K562 (cell line): Measurements from ENCODE around the gene PCBD2. TPM values are rescaled to one million over a fixed set of nuclear protein-coding genes. Genes with fewer than 3 reads are reported as not detected.

Experiments
- ATAC-seq: fragments of 200-7000 bp; cut with Tn5 transposase; 3 replicates; pipeline ENCODE4 v1.9.1; 2020; ENCODE audit warnings: moderate library complexity
- BruUV-seq: library from RNA; stranded (reverse); fragments of 400-500 nt; replicated peaks from 2 replicates; lab custom pipeline; 2021; lab: Mats Ljungman, UMichigan
- CTCF ChIA-PET: fragments of 300-600 bp; formaldehyde crosslinking; extraction: SDS; loops from one replicate; lab custom pipeline; 2021; ENCODE audit warnings: low intra/inter-chr PET ratio; lab: Yijun Ruan, JAX
- POLR2A ChIA-PET: fragments of 300-600, 350-650 bp; sonication (Branson Sonifier 250); formaldehyde crosslinking; extraction: SDS; loops from one replicate; lab custom pipeline; 2021; ENCODE audit warnings: antibody characterized with exemption, inconsistent platforms; lab: Yijun Ruan, JAX
- DNase-seq, 4 experiments: peaks; one replicate each; pipeline versions ENCODE4 v3.0.0 to v3.0.0-alpha.2; 2011 to 2018; ENCODE audit warnings: low spot score in 3 of 4, mixed read lengths in 3 of 4; ENCODE audit errors: extremely low read depth in 1 of 4
- FAIRE-seq: peaks from 2 replicates; lab custom pipeline; 2011; peaks lifted over from hg19 to GRCh38; lab: Jason Lieb, UNC
- H2AFZ ChIP-seq: 2 replicates; pipeline ENCODE4 v1.6.0; 2011; ENCODE audit warnings: low read depth, low read length, control low read depth, inconsistent platforms
- H3K27ac ChIP-seq: fragments of 200-600 bp; 3 replicates; pipeline ENCODE4 v1.8.0; 2011; ENCODE audit warnings: low read depth, mild to moderate bottlenecking, control low read depth, inconsistent platforms, low read length, moderate library complexity, mixed read lengths; ENCODE audit errors: extremely low read depth
- H3K27me3 ChIP-seq, 2 experiments: fragments of 300-600 bp in 1 of 2; 2 replicates in 1 of 2; 3 replicates in 1 of 2; pipeline versions ENCODE4 v1.6.0 to v1.8.0; 2011; ENCODE audit warnings: inconsistent platforms in 2 of 2, low read length in 2 of 2, mild to moderate bottlenecking in 1 of 2, mixed read lengths in 1 of 2, moderate library complexity in 1 of 2; ENCODE audit not compliant: control insufficient read depth in 2 of 2, insufficient read depth in 2 of 2
- H3K36me3 ChIP-seq: fragments of 300-600 bp; 3 replicates; pipeline ENCODE4 v1.8.0; 2011; ENCODE audit warnings: mild to moderate bottlenecking, low read length, inconsistent platforms; ENCODE audit not compliant: control insufficient read depth, insufficient read depth
- H3K4me1 ChIP-seq, 2 experiments: fragments of 200-600 bp in 1 of 2; replicated peaks in 1 of 2; 2 replicates in 1 of 2; 3 replicates in 1 of 2; pipeline versions ENCODE4 v1.5.1 to v1.8.0; 2011; ENCODE audit warnings: inconsistent platforms in 2 of 2, low read length in 2 of 2, mild to moderate bottlenecking in 1 of 2, mixed read lengths in 1 of 2, moderate library complexity in 1 of 2; ENCODE audit not compliant: control insufficient read depth in 2 of 2, insufficient read depth in 2 of 2
- H3K4me2 ChIP-seq: 2 replicates; pipeline ENCODE4 v1.6.1; 2011; ENCODE audit warnings: low read length, control low read depth, inconsistent platforms, mixed read lengths; ENCODE audit not compliant: insufficient read depth
- H3K4me3 ChIP-seq: fragments of 200-600 bp; sonication (generic), shearing (Covaris generic); 2 replicates; pipeline ENCODE4 v1.5.1; 2016; ENCODE audit warnings: control low read depth, inconsistent platforms
- H3K79me2 ChIP-seq: fragments of 200-600 bp; 3 replicates; pipeline ENCODE4 v1.8.0; 2011; ENCODE audit warnings: low read length, inconsistent platforms; ENCODE audit not compliant: control insufficient read depth, insufficient read depth
- H3K9ac ChIP-seq, 2 experiments: 2 replicates each; pipeline versions ENCODE4 v1.6.0 to v1.6.1; 2011; ENCODE audit warnings: low read depth in 2 of 2, low read length in 2 of 2, control low read depth in 1 of 2, inconsistent platforms in 1 of 2, mild to moderate bottlenecking in 1 of 2, mixed read lengths in 1 of 2; ENCODE audit not compliant: insufficient read depth in 1 of 2
- H3K9me1 ChIP-seq: one replicate; pipeline ENCODE4 v1.6.0; 2011; ENCODE audit warnings: inconsistent platforms, mild to moderate bottlenecking, low read length, moderate library complexity; ENCODE audit not compliant: control insufficient read depth, insufficient read depth
- H3K9me3 ChIP-seq: replicated peaks from 2 replicates; pipeline ENCODE4 v1.5.1; 2011; ENCODE audit warnings: low read depth, low read length, inconsistent platforms; ENCODE audit not compliant: control insufficient read depth, insufficient read depth
- H4K20me1 ChIP-seq: replicated peaks from 2 replicates; pipeline ENCODE4 v1.6.1; 2011; ENCODE audit warnings: low read length, inconsistent platforms, mixed read lengths; ENCODE audit not compliant: control insufficient read depth, insufficient read depth
- ATF3 ChIP-seq, 2 experiments: fragments of 450-650 bp in 1 of 2; sonication (generic) in 1 of 2; formaldehyde crosslinking in 1 of 2; IDR thresholded peaks in 1 of 2; conservative IDR thresholded peaks in 1 of 2; 2 replicates each; pipeline versions ENCODE4 v1.6.1 to v1.8.1; 2016 to 2023; ENCODE audit warnings: mild to moderate bottlenecking in 2 of 2, moderate library complexity in 2 of 2, inconsistent platforms in 1 of 2, missing genetic modification reagents in 1 of 2
- BRF1 ChIP-seq: IDR thresholded peaks from 3 replicates; pipeline ENCODE4 v1.6.1; 2011; ENCODE audit warnings: borderline replicate concordance, mild to moderate bottlenecking; ENCODE audit not compliant: insufficient read length; ENCODE audit errors: extremely low read depth
- DLX4 ChIP-seq: fragments of 250-450 bp; sonication (Bioruptor Pico); IDR thresholded peaks from 2 replicates; pipeline ENCODE4 v1.6.1; 2021; ENCODE audit warnings: mild to moderate bottlenecking
- E2F1 ChIP-seq: sonication (generic); formaldehyde crosslinking; IDR thresholded peaks from 2 replicates; pipeline ENCODE4 v1.8.1; 2023; ENCODE audit warnings: mild to moderate bottlenecking, missing genetic modification reagents, moderate library complexity
- HINFP ChIP-seq: fragments of 450-650 bp; conservative IDR thresholded peaks from 2 replicates; pipeline ENCODE4 v1.6.1; 2016; ENCODE audit warnings: missing genetic modification characterization, low read depth, mild to moderate bottlenecking, control low read depth, missing compliant biosample characterization
- JUND ChIP-seq, 2 experiments: IDR thresholded peaks; 2 replicates in 1 of 2; 3 replicates in 1 of 2; pipeline ENCODE4 v1.6.1; 2011; ENCODE audit warnings: borderline replicate concordance in 2 of 2, low read depth in 2 of 2, low read length in 2 of 2, improper control_type of control experiment in 1 of 2, missing biosample characterization in 1 of 2, missing genetic modification characterization in 1 of 2, missing genetic modification reagents in 1 of 2
- YY1 ChIP-seq, 3 experiments: IDR thresholded peaks; 2 replicates each; pipeline ENCODE4 v1.6.1; 2011; ENCODE audit warnings: low read length in 2 of 3, mild to moderate bottlenecking in 2 of 3, moderate library complexity in 2 of 3, borderline replicate concordance in 1 of 3, control low read depth in 1 of 3, low read depth in 1 of 3; ENCODE audit not compliant: insufficient read depth in 3 of 3, insufficient replicate concordance in 2 of 3, control insufficient read depth in 1 of 3, insufficient read length in 1 of 3; ENCODE audit errors: extremely low read depth in 1 of 3
- ZBTB8A ChIP-seq: fragments of 450-650 bp; IDR thresholded peaks from 2 replicates; pipeline ENCODE4 v1.6.1; 2018; ENCODE audit warnings: mild to moderate bottlenecking, moderate library complexity; ENCODE audit not compliant: partially characterized antibody
- ZNF511 ChIP-seq: sonication (generic); formaldehyde crosslinking; IDR thresholded peaks from 2 replicates; pipeline ENCODE4 v1.8.0; 2022; ENCODE audit warnings: mild to moderate bottlenecking, missing genetic modification reagents
- WGBS: fragments of 100-300 bp; shearing (Covaris generic); methylation state at CpG from one replicate; pipeline ENCODE4 v1.1.6; 2016; ENCODE audit warnings: low coverage, mixed read lengths; ENCODE audit not compliant: insufficient coverage; ENCODE audit errors: missing lambda C conversion rate; 5-methylcytosine and 5-hydroxymethylcytosine counted together
- in situ Hi-C: fragments of 300-500 bp; cut with MboI; formaldehyde crosslinking; loops from 4 replicates; pipeline ENCODE4 v1.15.0; 2018; ENCODE audit warnings: inconsistent platforms, mixed read lengths
- intact Hi-C: fragments of 100-400 bp; cut with micrococcal nuclease; formaldehyde crosslinking; loops from 2 replicates; pipeline ENCODE4 v1.14.2; 2022
- polyA plus RNA-seq, 8 experiments: library from polyadenylated mRNA; depleted of rRNA in 4 of 8; stranded (reverse) in 5 of 8; unstranded in 3 of 8; fragments of >200 nt; fragmentation: Nextera tagmentation in 2 of 8; fragmentation: Illumina TruSeq in 1 of 8; extraction: Ambion mirVana in 2 of 8; extraction: Trizol in 1 of 8; gene quantifications; 2 replicates each; pipeline versions ENCODE4 v1.2.1 to v1.2.3, GENCODE V29; 2011 to 2014; ENCODE audit warnings: inconsistent platforms in 1 of 8, missing spikeins in 1 of 8
- total RNA-seq, 7 experiments: library from RNA; depleted of rRNA in 6 of 7; stranded (reverse); fragments of >200 nt in 6 of 7; fragmentation: Illumina TruSeq in 2 of 7; extraction: Trizol in 2 of 7; gene quantifications; 2 replicates each; pipeline versions ENCODE4 v1.2.1 to v1.2.3, GENCODE V29; 2011 to 2021; ENCODE audit warnings: low replicate concordance in 1 of 7

PCBD2 gene
- total and polyA plus RNA-seq, 9 of the 15 experiments (the other 6 are each of a cell fraction or from before 2014, with no cell fraction given) = 5.2 to 13.8 (median 7.8) TPM

GRCh38 chr5:134874831-134875655, 29.9 kb upstream of the PCBD2 start:
- DNase-seq (peak; percentile 29 to 59 (median 33)), FAIRE-seq (peak; percentile 71), ATAC-seq (peak; percentile 52)
- no peaks in the 10 kb centered on the region for H3K9me3 ChIP-seq
- H3K79me2 ChIP-seq = peaks cover 6% of the 10 kb centered on the region; the same call in 2 of the 3 replicates
- no peaks in the 10 kb centered on the region for H4K20me1 ChIP-seq
- TSS peak; percentile 43 for BruUV-seq
- peak overlapping the region; percentile 100 for H2AFZ ChIP-seq
- POLR2A ChIA-PET = interaction anchor here (0.9 to 3.9 kb wide), 5 partner anchors 10 to 30 kb away, joined by 3 to 22 read pairs (median 8); partner anchors contain the start of genes C5orf24 and PCBD2
- H3K27ac ChIP-seq = peak overlapping the region; percentile 89
- H3K4me1 ChIP-seq = peaks cover 18 to 20% of the 10 kb centered on the region in 2 experiments; a peak in 4 of 5 replicates
- peak overlapping the region; percentile 62 for H3K4me3 ChIP-seq
- peak overlapping the region; percentile 88 to 96 for H3K9ac ChIP-seq
- intact Hi-C loops (loop anchor here (1.0 kb wide), 1 partner anchor 29 kb away; no protein-coding TSS in a partner anchor), in situ Hi-C loops (no loop called here)
- peak overlapping the region; percentile 93 for H3K4me2 ChIP-seq
- H3K9me1 ChIP-seq = no peaks in the 10 kb centered on the region
- WGBS = 27% methylated on average over 19 of the region's 20 CpGs
- no peaks in the 10 kb centered on the region for H3K27me3 ChIP-seq
- CTCF ChIA-PET = no interaction called here
- no peaks in the 10 kb centered on the region for H3K36me3 ChIP-seq
- TF ChIP-seq E2F1 (CRISPR knock-in tag) = 0 out of 2 replicates have a peak, but pooled peaks have one; percentile 19
- TF ChIP-seq HINFP (tag) = no peak
- no peak for TF ChIP-seq ZNF511 (CRISPR knock-in tag)
- no peak for TF ChIP-seq BRF1
- no peak for TF ChIP-seq ZBTB8A
- no peak for TF ChIP-seq YY1 (IDR thresholded peaks at IDR 0.05; ENCODE audit: borderline replicate concordance in 1 of 3, control insufficient read depth in 1 of 3, extremely low read depth in 1 of 3, insufficient read depth in 3 of 3, insufficient read length in 1 of 3, insufficient replicate concordance in 2 of 3, low read depth in 1 of 3, low read length in 2 of 3)
- TF ChIP-seq DLX4 (CRISPR knock-in tag) = no peak
- TF ChIP-seq ATF3 (IDR thresholded peaks at IDR 0.05) = peak; percentile 78
- TF ChIP-seq ATF3 (CRISPR knock-in tag; conservative IDR thresholded peaks at IDR 0.05) = no peak
- TF ChIP-seq JUND (IDR thresholded peaks at IDR 0.05; ENCODE audit: borderline replicate concordance, low read depth, low read length) = peak; percentile 48; the same call in 1 of the 2 replicates
- 0 out of 3 replicates have a peak, but pooled peaks have one; percentile 54 for TF ChIP-seq JUND (tag; IDR thresholded peaks at IDR 0.05; ENCODE audit: borderline replicate concordance, low read depth, low read length)
